Right lobe of liver (tissue), 6 donors: ENCODE data around the gene FOXP3. TPM values are rescaled to one million over a fixed set of nuclear protein-coding genes. Genes with fewer than 3 reads are reported as not detected.

Experiments used
- ATAC-seq, 4 donors: fragments of 200-7000 bp; cut with Tn5 transposase; one replicate each; pipeline ENCODE4 v1.9.1; 2020; ENCODE audit warnings: mild to moderate bottlenecking in 4 of 4, moderate library complexity in 4 of 4
- DNase-seq, 3 donors: peaks; one replicate each; pipeline ENCODE4 v3.0.0-alpha.2; 2020
- H3K27ac ChIP-seq, 3 donors: fragments of 200-600 bp; one replicate each; pipeline ENCODE4 v1.8.0; 2022
- H3K27me3 ChIP-seq, 2 donors: fragments of 200-600 bp; one replicate each; pipeline ENCODE4 v1.8.0; 2022
- H3K36me3 ChIP-seq, 4 donors: fragments of 200-600 bp; sonication (generic) in 1 of 4; one replicate each; pipeline versions ENCODE4 v1.5.1 to v1.8.0; 2017 to 2022; ENCODE audit warnings: control low read depth in 1 of 4
- H3K4me1 ChIP-seq, 4 donors: fragments of 200-600 bp; sonication (generic) in 1 of 4; one replicate each; pipeline versions ENCODE4 v1.5.1 to v1.8.0; 2017 to 2022; ENCODE audit warnings: control low read depth in 1 of 4
- H3K4me3 ChIP-seq, 3 donors: fragments of 200-600 bp; one replicate each; pipeline ENCODE4 v1.8.0; 2022
- H3K9me3 ChIP-seq, 4 donors: fragments of 200-600 bp; sonication (generic) in 1 of 4; one replicate each; pipeline versions ENCODE4 v1.5.1 to v1.8.0; 2017 to 2022; ENCODE audit warnings: control low read depth in 1 of 4
- POLR2A ChIP-seq: fragments of 450-650 bp; IDR thresholded peaks from one replicate; pipeline ENCODE4 v1.6.1; 2017; ENCODE audit warnings: antibody characterized with exemption, mild to moderate bottlenecking
- WGBS: methylation state at CpG from one replicate; pipeline ENCODE4 v1.1.6; 2018; ENCODE audit warnings: low coverage, low lambda C conversion rate; ENCODE audit not compliant: insufficient coverage; ENCODE audit errors: missing lambda C conversion rate; 5-methylcytosine and 5-hydroxymethylcytosine counted together
- intact Hi-C, 2 donors: fragments of 100-400 bp; cut with DNase I; formaldehyde crosslinking; loops; one replicate each; pipeline versions ENCODE4 v1.11.2 to v1.14.1; 2022
- total RNA-seq, 6 experiments: library from RNA; depleted of rRNA in 2 of 6; stranded (reverse); fragments of >200 nt in 2 of 6; fragmentation: NEBNext Ultra II Directional in 3 of 6; extraction: Animal tissue kit (Norgen Biotek cat#: 25700) in 3 of 6; gene quantifications; one replicate each; pipeline versions ENCODE4 v1.1.0 to v1.2.4, GENCODE V29; 2016 to 2023
- TF ChIP-seq, protein P1 (sequence below), 4 donors: fragments of 200-600 bp in 3 of 4; fragments of 450-650 bp in 1 of 4; IDR thresholded peaks; one replicate each; pipeline versions ENCODE4 v1.5.1 to v1.8.0; 2016 to 2022; ENCODE audit warnings: antibody characterized with exemption in 4 of 4, mild to moderate bottlenecking in 2 of 4
- donor health status: DM: no; HTN: yes; CAD: no.
- donor health status: DM: no; HTN: no; CAD: no.
- donor health status: DM: no; HTN: no; CAD: no.
- donor health status: DM: no; HTN: yes; CAD: no.
- donor health status: DM: no; HTN: yes; CAD: no.

The FOXP3 gene
- total RNA-seq, 6 experiments from 2014 or later: 0.18 to 1.2 (median 0.32) TPM

- no peak overlapping the region for H3K27ac ChIP-seq
- 22% methylated on average over 2 of the region's 4 CpGs for WGBS
These were observed 59.8 kb downstream of the FOXP3 start for GRCh38 chrX:49204709-49205108.

DNA sequence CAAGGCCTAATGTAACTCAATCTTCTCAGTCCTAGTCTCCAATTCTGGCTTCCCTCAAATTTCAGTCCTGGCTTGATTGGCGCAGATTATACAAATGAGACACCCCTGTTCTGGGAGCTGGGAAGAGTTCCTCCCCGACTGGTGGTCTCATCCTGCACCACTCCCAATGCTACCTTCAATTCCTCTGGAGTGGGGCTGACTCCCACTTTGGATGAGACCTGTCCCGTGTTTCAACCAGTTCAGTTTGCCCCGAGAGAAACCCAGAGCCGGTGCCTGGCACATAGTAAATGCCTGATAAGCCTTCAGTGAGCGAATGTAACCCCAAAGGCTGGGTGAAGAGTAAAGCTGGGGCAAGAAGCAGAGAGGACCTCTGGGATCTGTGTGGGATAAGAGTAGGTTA lies 60.5 kb downstream of the FOXP3 start:
- Histone ChIP-seq H3K27me3 (no peaks in the 10 kb centered on the region), H3K4me3 (no peak overlapping the region), H3K9me3 (no peaks in the 10 kb centered on the region), H3K27ac (no peak overlapping the region), H3K36me3 (no peaks in the 10 kb centered on the region), H3K4me1 (no peaks in the 10 kb centered on the region)
- TF ChIP-seq, protein P1, sequence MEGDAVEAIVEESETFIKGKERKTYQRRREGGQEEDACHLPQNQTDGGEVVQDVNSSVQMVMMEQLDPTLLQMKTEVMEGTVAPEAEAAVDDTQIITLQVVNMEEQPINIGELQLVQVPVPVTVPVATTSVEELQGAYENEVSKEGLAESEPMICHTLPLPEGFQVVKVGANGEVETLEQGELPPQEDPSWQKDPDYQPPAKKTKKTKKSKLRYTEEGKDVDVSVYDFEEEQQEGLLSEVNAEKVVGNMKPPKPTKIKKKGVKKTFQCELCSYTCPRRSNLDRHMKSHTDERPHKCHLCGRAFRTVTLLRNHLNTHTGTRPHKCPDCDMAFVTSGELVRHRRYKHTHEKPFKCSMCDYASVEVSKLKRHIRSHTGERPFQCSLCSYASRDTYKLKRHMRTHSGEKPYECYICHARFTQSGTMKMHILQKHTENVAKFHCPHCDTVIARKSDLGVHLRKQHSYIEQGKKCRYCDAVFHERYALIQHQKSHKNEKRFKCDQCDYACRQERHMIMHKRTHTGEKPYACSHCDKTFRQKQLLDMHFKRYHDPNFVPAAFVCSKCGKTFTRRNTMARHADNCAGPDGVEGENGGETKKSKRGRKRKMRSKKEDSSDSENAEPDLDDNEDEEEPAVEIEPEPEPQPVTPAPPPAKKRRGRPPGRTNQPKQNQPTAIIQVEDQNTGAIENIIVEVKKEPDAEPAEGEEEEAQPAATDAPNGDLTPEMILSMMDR (IDR thresholded peaks at IDR 0.05): no peak
- TF ChIP-seq POLR2A: no peak
- 70% methylated on average over 6 of the region's 6 CpGs for WGBS
- intact Hi-C loops: no loop called here
- DNase-seq (no peak), ATAC-seq (no peak)

More at GRCh38 chrX:49204709-49205108, 59.8 kb downstream of the FOXP3 start:
- no peaks in the 10 kb centered on the region for H3K36me3 ChIP-seq
- TF ChIP-seq, protein P1 (IDR thresholded peaks at IDR 0.05): no peak
- TF ChIP-seq POLR2A: no peak
- H3K4me3 ChIP-seq: no peak overlapping the region
- no peaks in the 10 kb centered on the region for H3K27me3 ChIP-seq
- DNase-seq: no peak
- no peak for ATAC-seq
- H3K4me1 ChIP-seq: no peaks in the 10 kb centered on the region
- intact Hi-C loops: no loop called here
- no peaks in the 10 kb centered on the region for H3K9me3 ChIP-seq

DNA sequence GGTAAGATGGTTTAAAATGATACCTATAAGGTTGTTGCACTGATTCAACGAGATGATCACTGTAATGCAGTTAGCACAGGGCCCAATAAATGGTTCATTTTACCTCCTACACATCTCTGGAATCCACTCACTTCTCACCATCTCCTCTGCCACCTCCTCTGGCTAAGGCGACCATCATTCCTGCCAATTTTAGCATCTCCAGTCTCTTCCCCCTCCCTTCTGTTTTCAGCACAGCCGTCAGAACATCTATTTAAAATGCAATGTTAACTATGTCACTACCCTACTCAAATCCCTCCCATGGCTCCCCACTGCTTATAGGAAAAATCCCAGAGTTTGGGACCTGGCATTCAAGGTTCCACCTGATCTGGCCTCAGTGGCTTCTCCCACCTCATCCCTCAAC lies 61.0 kb downstream of the FOXP3 start:
- intact Hi-C loops: no loop called here
- Histone ChIP-seq H3K27ac (no peak overlapping the region), H3K36me3 (no peaks in the 10 kb centered on the region), H3K4me3 (no peak overlapping the region), H3K27me3 (no peaks in the 10 kb centered on the region), H3K9me3 (no peaks in the 10 kb centered on the region), H3K4me1 (no peaks in the 10 kb centered on the region)
- 46% methylated on average over 3 of the region's 3 CpGs for WGBS
- no peak for ATAC-seq
- no peak for DNase-seq
- TF ChIP-seq, protein P1 (IDR thresholded peaks at IDR 0.05): no peak
- no peak for TF ChIP-seq POLR2A

DNA sequence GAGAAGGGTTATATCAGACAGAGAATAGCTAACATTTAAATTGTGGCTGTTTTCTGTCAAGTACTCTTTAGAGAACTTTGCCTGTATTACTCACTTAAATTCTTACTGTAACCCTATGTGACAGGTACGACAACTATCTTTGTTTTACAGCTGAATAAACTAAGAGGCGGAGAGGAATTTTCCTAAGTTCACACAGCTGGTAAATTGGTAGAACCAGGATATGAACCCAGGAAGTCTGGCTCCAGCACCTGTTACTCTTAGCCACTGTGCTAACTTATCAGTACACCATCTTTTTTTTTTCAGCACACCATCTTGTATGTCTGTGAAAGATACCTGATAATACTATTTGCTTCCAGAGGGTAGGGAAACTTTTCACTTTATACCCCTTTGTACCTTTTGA lies 62.5 kb downstream of the FOXP3 start:
- DNase-seq (no peak), ATAC-seq (no peak)
- no peaks in the 10 kb centered on the region for H3K4me1 ChIP-seq
- H3K36me3 ChIP-seq: no peaks in the 10 kb centered on the region
- TF ChIP-seq, protein P1 (IDR thresholded peaks at IDR 0.05): no peak
- no peak for TF ChIP-seq POLR2A
- no peak overlapping the region for H3K27ac ChIP-seq
- H3K9me3 ChIP-seq: no peaks in the 10 kb centered on the region
- 68% methylated on average over 2 of the region's 2 CpGs for WGBS
- no peaks in the 10 kb centered on the region for H3K27me3 ChIP-seq
- intact Hi-C loops: no loop called here
- no peak overlapping the region for H3K4me3 ChIP-seq

Other genes starting within 250 kb of the FOXP3 start
- gene TFE3, start 221.4 kb downstream of the FOXP3 start, total RNA-seq: 10 to 100 TPM; 14.9 to 43.3 (median 23.3) TPM
- gene CCDC120, start 205.7 kb downstream of the FOXP3 start, total RNA-seq: 10 to 100 TPM in 1 of 6 experiments, 1 to 10 TPM in 5; 3.3 to 12.1 (median 4.5) TPM
- gene PRAF2, start 190.7 kb downstream of the FOXP3 start, total RNA-seq: 10 to 100 TPM in 1 of 6 experiments, 1 to 10 TPM in 5; 3.1 to 11.2 (median 5.1) TPM
- 10 to 100 TPM; 31.8 to 65.2 (median 47.9) TPM for gene WDR45, start 184.8 kb downstream of the FOXP3 start, total RNA-seq
- gene GPKOW, start 141.0 kb downstream of the FOXP3 start, total RNA-seq: 10 to 100 TPM in 3 of 6 experiments, 1 to 10 TPM in 3; 9.3 to 14.9 (median 10.2) TPM
- 10 to 100 TPM in 4 of 6 experiments, 1 to 10 TPM in 2; 8.8 to 24.0 (median 18.4) TPM for gene MAGIX, start 102.0 kb downstream of the FOXP3 start, total RNA-seq
- gene PLP2, start 92.8 kb downstream of the FOXP3 start, total RNA-seq: 10 to 100 TPM in 4 of 6 experiments, 1 to 10 TPM in 2; 7.4 to 24.4 (median 14.5) TPM
- 1 to 10 TPM; 3.8 to 6.4 (median 5.0) TPM for gene PRICKLE3, start 78.3 kb downstream of the FOXP3 start, total RNA-seq
- gene SYP, start 64.5 kb downstream of the FOXP3 start, total RNA-seq: under 1 TPM in 5 of 6 experiments, not detected in 1; 0.12 to 0.39 (median 0.27) TPM
- under 1 TPM in 1 of 6 experiments, not detected in 5; 0.06 TPM for gene CACNA1F, start 31.4 kb downstream of the FOXP3 start, total RNA-seq
- 10 to 100 TPM in 1 of 6 experiments, 1 to 10 TPM in 5; 7.7 to 10.9 (median 8.7) TPM for gene CCDC22, start 29.2 kb downstream of the FOXP3 start, total RNA-seq
- gene PPP1R3F, start 5.1 kb upstream of the FOXP3 start, total RNA-seq: 1 to 10 TPM; 1.6 to 4.0 (median 2.2) TPM
- gene GAGE10, start 38.9 kb upstream of the FOXP3 start, total RNA-seq: not detected
- not detected for gene GAGE12J, start 57.3 kb upstream of the FOXP3 start, total RNA-seq
- not detected for gene GAGE13, start 66.9 kb upstream of the FOXP3 start, total RNA-seq